SKM-1 treated with dmso at 0.1 percent for 144 hours (cell line): ENCODE measurements around the gene TAOK2.

Experiments used
- DNase-seq: peaks from one replicate; lab custom pipeline; 2025; ENCODE audit not compliant: unreplicated experiment; lab: John Stamatoyannopoulos, UW

TAOK2 gene

DNA sequence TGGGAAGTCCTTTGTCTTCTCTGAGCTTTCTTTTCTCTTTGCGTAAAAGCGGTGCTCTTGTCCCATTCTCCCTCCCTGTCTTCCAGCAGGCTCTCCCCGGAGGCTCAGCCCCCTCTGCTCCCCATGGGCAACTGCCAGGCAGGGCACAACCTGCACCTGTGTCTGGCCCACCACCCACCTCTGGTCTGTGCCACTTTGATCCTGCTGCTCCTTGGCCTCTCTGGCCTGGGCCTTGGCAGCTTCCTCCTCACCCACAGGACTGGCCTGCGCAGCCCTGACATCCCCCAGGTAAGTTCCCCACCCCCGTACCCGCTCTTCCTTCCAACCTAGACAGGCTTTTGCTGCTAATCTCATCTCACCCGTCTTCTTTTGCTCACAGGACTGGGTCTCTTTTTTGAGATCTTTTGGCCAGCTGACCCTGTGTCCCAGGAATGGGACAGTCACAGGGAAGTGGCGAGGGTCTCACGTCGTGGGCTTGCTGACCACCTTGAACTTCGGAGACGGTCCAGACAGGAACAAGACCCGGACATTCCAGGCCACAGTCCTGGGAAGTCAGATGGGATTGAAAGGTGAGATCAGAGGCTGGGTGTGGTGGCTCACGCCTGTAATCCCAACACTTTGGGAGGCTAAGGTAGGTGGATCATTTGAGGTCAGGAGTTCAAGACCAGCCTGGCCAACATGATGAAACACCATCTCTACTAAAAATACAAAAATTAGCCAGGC is 10.5 kb upstream of the TAOK2 start:
- DNase-seq: no peak

DNA sequence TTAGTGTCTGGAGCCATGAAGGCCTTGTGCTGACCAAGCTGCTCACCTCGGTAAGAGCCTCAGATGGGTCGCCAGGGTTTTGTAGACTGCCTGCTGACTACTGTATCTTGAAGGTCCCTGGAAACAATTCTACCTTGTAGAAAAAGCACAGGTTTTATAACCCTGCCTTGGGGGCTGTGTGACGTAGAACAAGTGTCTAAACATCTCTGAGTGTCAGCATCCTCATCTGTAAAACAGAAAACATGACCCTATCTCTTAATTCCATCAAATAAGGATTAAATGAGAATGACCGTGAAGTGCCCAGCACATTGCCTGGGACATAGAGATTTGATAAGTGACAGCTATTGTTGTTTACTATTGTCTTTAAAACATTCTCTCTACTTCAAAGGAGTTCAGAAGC is 5.5 kb upstream of the TAOK2 start:
- DNase-seq: no peak

DNA sequence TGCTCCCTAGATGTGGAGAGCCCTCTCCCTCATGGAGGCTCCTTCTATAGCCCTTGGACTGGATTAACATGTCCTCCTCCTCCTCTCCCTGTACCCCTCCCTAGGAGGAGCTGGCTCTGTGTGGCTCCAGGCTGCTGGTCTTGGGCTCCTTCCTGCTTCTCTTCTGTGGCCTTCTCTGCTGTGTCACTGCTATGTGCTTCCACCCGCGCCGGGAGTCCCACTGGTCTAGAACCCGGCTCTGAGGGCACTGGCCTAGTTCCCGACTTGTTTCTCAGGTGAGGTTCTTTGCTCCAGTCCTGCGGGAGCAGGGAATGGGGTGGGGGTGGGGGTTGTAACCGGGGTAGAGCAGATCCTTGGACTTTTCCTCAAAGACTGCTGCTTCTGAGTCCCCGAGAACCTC is 2.4 kb upstream of the TAOK2 start:
- no peak for DNase-seq

DNA sequence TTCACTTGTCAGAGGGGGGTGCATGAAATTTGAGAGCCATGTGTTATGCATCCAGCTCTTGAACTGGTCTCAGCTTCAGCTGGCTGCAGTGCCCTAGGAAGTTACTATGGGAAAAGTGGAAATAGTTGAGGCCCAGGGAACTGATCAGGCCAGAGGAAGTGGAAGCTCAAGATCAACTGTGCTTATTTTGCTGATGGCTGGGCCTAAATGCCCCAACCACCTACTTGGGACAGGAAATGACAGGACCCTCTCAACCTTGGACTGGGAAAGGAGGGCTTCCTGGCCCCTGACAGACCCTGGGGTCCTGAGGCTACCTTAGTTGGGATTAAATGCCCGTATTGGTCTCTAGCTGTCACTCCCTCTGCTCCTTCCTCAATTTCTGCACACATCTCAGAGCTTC is 1.2 kb upstream of the TAOK2 start:
- DNase-seq: no peak

DNA sequence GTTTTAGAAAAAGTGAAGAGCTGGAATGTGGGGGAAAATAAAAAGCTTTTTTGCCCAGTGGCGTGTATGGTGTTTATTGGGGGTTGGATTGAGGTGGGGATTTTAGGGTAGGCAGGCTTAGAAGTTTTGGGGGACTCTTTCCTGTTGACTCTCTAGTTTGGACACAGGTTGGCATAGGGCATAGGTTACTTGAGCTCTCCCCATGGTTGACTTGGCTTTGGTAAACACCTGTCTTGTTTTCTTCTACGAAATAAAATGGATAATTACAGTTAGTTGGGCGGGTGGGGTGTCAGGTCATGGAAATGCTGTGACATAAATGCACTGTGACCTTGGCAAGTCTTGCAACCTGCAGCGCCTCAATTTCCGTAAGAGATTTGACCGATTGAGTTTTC is 680 bp upstream of the TAOK2 start:
- no peak for DNase-seq

DNA sequence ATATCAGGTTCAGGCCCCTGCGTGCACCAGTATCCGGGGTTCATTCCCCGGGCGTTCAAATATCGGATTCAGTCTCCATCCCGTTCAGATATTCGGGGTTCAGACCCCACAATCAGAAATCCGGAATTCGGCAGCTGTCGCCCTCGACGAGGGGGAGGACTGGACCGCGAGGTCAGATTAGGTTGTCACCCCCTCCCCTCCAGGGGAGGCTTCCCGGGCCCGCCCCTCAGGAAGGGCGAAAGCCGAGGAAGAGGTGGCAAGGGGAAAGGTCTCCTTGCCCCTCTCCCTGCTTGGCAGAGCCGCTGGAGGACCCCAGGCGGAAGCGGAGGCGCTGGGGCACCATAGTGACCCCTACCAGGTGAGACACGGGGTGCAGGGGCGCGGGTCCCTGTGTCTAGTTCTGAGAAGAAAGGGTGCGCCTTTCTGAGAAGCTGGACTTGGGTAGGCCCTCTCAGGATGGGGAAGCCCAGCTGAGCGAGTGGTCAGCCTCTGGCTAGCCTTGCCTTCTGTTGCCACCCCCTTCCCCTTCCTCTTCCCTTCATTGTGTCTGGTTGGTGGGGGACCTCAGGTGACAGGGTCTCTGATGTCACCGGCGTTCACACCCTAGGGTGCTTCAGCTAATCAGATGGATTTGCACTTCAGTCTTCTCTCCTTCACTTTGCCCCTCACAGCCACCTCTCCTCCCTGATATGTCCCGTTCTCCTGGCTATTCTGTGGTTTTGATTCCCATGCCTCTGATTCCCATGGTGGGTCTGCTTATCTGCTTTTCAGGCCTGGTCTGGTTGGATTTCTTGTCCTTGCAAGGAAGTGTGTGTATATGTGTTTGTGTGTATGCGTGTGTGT is 844 bp downstream of the TAOK2 start:
- DNase-seq: no peak

DNA sequence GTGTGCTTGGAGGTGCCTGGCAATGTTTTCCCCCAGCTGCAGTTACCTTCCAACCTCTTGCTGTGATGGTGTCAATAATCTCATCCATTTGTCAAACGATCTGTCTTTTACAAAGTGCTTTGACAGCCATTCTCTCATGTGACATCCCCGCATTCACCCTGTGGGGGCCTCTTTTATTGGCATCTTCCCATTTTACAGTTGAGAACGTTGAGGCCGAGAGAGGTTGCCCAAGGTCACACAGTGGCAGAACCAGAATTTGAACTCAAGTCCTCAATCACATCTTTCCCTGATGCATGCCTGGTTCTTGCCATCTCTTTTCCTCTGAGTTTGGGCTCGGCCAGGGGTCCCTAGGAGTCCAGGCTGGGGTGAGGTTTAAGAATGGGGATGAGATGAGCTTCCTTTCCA is 1.5 kb downstream of the TAOK2 start:
- no peak for DNase-seq

DNA sequence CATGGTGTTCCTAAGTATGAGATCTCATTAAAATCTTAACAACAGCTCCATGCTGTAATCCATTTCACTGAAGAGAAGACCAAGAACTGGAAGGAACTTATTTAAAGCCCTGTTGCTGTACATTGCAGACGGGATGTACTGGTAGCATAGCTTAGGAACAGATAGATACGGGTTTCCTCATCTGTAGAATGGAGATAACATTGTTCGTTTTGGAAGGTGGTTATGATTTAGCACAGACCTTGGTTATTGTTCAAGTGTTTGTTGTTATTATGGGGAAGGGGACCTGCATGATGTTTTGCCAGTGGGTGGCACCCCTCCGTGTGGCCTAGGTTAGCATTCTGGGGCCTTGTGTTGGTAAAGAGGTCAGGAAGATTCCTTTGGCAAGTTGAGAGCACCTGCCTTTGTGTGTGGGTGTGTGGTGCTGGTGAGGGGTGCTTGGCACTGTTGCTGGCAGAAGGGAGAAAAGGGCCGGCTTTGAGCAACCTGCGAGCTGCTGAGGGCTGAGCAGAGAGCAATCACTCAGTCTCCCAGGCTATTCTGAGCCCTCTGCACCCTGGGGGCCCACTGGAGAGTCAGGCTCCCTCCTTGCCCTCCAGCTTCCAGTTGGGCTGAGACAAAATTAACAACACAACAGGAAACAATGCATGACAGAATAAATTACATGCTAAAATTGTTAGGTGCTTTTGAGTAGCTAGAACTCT is 2.3 kb downstream of the TAOK2 start:
- no peak for DNase-seq

DNA sequence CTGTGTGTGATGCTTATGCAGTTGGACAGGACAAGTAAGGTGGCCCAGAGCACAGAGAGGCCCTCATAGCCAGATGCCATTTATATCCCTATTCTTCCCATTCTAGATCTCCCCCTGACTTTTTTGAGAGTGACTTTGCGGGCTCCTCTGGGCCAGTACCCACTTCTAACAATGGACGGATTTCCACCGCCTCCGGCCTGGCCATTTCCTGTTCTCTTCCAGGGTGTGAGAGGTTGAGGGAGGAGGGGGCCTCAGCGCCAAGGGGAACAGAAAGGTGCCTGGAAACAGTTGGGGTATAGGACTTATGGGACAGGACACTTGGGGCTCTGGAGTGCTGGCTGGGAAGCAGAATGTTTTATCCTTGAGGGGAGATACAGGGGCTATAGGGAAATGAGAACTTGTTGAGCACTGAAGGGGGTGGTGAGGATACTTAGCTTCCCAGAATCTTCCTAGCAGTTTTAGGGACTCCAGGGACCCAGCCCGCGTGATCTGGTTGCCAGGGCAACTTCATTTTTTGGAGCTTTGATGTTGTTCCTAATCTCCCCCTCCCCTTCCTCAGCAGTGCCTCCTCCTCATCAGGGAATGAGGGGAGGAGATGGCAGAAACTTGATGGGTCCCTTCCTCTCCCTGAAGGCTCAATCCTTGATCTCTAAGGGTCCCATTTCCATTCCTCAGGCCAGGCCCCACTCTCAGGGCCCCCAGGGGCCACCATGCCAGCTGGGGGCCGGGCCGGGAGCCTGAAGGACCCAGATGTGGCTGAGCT is 3.6 kb downstream of the TAOK2 start:
- DNase-seq: no peak

DNA sequence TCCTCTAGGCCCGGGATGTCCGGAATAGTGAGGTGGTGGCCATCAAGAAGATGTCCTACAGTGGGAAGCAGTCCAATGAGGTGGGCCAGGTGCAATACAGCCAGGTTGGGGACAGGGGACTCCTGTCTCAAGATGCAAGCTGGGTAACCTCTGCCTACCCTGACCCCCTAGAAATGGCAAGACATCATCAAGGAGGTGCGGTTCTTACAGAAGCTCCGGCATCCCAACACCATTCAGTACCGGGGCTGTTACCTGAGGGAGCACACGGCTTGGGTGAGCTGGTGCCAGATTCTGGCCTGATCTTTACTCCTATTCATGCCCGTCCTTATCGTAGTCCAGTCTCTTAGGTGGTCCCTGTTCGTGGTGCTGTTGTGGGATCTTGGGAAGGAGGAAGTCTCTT is 4.4 kb downstream of the TAOK2 start:
- no peak for DNase-seq

DNA sequence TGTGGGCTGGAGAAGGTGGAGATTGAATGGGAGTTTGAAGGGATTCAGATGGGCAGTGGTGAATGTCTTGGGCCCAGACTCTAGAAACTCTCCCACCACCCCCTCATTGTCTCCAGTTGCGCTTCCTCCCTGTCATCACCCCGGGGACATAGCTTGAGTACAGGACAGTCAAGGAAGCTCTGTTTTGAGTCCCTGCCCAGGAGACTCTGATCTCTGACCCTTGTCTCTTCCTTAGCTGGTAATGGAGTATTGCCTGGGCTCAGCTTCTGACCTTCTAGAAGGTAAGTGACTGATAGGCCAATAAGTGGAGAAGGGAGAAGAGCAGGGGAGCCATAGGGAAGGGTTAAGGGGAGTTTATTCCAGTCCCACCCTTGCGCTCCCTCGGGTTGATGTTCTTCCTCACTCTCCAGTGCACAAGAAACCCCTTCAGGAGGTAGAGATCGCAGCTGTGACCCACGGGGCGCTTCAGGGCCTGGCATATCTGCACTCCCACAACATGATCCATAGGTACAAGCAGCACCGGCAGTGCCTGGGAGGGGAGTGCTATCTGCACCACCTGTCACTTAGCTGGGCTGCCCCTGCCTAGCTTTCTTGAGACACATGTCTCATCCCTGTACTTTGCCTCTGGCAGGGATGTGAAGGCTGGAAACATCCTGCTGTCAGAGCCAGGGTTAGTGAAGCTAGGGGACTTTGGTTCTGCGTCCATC is 5.0 kb downstream of the TAOK2 start:
- DNase-seq: no peak

DNA sequence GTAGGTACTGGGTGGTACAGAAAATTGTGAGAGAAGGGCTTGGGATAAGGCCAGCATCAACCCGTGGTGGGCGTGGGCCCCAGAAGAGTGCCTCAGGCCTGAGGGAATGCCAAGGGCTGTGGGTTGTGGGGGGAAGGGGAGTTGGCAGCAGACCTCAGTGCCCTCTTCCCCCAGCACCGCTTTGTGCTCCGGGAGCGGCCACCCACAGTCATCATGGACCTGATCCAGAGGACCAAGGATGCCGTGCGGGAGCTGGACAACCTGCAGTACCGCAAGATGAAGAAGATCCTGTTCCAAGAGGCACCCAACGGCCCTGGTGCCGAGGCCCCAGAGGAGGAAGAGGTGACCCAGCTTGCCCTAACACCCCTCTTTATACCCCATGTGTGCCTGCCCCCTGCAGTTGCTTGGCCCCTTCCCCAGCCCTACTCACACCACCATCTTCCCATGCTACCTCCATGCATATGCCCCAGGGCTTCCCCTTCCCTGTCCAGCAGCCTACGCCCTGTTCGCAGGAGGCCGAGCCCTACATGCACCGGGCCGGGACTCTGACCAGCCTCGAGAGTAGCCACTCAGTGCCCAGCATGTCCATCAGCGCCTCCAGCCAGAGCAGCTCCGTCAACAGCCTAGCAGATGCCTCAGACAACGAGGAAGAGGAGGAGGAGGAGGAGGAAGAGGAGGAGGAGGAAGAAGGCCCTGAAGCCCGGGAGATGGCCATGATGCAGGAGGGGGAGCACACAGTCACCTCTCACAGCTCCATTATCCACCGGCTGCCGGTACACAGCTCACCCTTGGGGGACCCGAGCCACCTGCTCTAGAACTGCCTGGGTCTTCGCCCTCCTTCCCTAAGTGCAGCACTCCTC is 9.1 kb downstream of the TAOK2 start:
- no peak for DNase-seq

DNA sequence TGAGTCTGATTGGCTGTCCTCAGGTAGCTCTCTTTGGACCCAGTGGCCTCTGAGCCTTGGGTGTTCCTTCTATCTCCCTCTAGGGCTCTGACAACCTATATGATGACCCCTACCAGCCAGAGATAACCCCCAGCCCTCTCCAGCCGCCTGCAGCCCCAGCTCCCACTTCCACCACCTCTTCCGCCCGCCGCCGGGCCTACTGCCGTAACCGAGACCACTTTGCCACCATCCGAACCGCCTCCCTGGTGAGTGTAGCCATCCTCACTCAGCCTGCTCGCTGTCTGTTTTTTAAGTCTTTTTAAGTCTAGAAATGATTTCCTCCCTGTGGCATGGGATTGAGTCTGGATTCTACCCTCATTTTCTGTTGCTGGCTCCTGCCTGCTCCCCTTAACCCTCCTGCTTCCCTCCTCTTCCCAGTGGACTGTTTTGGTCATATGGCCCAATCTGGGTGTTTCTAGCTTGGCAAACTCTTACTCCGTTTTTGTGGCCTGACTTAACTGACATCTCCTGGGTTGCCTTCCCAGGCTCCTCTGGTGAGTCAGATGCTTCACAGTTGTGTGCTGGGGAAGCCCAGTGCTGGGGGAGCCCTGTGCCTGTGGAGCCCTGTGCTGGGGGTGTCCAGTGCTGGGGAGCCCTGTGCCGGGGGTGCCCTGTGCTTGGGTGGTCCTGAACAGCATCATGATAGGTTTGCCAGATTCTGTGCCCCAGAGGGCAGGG is 9.9 kb downstream of the TAOK2 start:
- no peak for DNase-seq

DNA sequence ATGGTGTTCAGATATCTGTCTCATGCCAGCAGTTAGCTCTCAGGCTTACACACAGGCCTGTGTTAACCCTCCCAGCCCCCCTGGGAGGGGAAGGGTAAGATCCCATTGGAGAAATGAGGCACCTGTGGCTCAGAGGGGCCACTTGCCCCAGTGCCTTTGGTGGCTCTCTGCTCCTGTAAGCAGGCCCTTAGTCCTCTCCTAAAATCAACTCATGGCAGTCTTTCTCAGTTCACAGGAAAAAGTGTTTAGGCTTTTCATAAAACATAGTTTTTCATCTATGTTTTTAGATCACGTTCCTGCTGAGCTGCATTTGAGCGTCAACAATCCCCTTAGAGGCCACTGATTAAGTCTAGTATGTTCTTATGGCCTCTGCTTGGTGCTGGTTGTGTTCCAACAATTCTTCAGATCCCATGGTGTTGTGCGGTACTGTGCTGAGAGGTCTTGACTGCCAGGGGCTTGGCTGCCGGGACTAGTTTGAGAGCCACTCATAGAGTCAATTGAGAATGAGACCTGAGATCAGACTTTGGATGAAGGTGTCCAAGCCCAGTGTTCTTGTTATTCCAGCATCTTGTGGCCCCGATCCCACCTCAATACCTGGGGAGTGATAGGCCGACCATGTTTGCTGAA is 10.6 kb downstream of the TAOK2 start:
- no peak for DNase-seq

DNA sequence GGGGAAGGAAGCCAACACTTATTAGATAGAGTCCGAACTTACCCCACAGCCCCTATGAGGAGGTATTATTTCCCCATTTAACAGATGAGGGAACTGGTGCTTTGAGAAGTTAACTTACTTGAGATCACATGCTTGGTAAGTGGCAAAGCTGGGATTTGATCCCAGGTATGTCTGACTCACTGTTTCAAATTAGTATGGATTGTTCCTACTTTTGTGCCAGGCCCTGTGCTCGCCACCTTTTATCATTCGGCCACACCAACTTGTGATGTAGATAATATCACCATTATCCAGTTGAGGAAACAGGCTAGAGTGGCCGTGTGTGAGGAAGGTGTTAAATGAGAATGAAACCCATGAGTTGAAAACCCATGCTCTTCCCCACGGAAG is 11.1 kb downstream of the TAOK2 start:
- DNase-seq: no peak

DNA sequence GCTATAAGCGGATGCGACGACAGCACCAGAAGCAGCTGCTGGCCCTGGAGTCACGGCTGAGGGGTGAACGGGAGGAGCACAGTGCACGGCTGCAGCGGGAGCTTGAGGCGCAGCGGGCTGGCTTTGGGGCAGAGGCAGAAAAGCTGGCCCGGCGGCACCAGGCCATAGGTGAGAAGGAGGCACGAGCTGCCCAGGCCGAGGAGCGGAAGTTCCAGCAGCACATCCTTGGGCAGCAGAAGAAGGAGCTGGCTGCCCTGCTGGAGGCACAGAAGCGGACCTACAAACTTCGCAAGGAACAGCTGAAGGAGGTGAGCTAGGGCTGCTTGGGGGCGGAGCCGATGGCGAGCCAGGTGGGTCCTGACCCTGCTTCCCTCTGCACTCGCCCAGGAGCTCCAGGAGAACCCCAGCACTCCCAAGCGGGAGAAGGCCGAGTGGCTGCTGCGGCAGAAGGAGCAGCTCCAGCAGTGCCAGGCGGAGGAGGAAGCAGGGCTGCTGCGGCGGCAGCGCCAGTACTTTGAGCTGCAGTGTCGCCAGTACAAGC is 11.7 kb downstream of the TAOK2 start:
- DNase-seq: no peak

DNA sequence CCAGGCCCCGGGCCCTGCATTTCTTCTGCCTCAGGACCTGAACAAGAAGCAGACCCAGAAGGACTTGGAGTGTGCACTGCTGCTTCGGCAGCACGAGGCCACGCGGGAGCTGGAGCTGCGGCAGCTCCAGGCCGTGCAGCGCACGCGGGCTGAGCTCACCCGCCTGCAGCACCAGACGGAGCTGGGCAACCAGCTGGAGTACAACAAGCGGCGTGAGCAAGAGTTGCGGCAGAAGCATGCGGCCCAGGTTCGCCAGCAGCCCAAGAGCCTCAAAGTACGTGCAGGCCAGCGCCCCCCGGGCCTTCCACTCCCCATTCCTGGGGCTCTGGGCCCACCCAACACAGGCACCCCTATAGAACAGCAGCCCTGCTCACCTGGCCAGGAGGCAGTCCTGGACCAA is 12.6 kb downstream of the TAOK2 start:
- no peak for DNase-seq

DNA sequence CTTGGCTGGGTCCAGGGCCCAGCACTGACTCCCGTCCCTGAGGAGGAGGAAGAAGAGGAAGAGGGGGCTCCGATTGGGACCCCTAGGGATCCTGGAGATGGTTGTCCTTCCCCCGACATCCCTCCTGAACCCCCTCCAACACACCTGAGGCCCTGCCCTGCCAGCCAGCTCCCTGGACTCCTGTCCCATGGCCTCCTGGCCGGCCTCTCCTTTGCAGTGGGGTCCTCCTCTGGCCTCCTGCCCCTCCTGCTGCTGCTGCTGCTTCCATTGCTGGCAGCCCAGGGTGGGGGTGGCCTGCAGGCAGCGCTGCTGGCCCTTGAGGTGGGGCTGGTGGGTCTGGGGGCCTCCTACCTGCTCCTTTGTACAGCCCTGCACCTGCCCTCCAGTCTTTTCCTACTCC is 13.3 kb downstream of the TAOK2 start:
- no peak for DNase-seq
